Left renal pelvis (tissue), 4 donors: Measurements from ENCODE around the gene SIK2. TPM values are rescaled to one million over a fixed set of nuclear protein-coding genes. Genes with fewer than 3 reads are reported as not detected.
"Not testable (repeated sequence)": the region's sequence is repeated elsewhere in the genome, so short reads cannot be mapped to it uniquely, and the experiment has no call there.

Source experiments
- DNase-seq, 4 donors: peaks; one replicate each; pipeline ENCODE4 v3.0.0-alpha.2; 2013; ENCODE audit warnings: low read depth in 4 of 4, low spot score in 3 of 4
- polyA plus RNA-seq, 4 donors: library from polyadenylated mRNA; unstranded; fragments of 120-200 nt; gene quantifications; one replicate each; pipeline ENCODE4 v1.2.1, GENCODE V29; 2013; ENCODE audit not compliant: insufficient read length in 4 of 4

The SIK2 gene
- polyA plus RNA-seq, 4 donors: 15.6 to 25.0 (median 20.7) TPM

DNA sequence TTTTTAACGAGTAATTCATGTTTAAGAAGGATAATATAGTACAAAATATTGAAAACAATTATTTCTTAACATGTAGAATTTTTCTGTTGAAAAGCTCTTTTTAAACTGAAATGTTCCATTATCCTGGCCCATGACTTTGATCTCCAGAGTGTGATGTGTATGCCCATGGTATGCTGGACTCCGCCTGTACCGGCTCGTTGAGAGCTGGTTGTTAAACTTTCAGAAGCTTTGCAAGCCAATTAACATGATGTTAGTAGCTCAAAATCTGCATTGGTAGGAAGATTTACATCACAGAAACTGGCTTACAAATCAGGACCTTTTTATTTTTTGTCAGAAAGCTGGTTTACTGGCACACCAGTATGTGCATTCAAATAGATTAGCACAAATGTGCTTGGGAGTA lies 15.0 kb downstream of the SIK2 start:
- DNase-seq: no peak

DNA sequence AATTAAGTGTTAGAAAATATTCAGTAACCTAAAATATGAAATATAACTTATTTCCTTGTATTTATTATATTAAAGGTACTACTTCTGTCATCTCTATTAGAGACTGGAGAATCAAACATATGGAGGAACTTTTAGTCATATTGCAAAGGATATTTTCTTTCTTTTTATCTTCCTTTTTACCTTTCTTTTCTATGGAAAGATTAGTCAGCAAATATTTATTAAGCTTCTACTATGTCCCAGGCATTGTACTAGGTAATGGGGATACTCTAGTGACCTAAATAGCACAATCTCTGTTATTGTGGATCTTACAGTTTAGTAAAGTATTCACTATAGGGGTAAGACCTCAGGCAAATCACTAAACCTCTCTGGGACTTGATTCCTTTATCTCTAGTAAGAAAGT lies 18.3 kb downstream of the SIK2 start:
- no peak for DNase-seq

GRCh38 chr11:111623527-111624030 lies 21.3 kb downstream of the SIK2 start:
- DNase-seq: no peak

DNA sequence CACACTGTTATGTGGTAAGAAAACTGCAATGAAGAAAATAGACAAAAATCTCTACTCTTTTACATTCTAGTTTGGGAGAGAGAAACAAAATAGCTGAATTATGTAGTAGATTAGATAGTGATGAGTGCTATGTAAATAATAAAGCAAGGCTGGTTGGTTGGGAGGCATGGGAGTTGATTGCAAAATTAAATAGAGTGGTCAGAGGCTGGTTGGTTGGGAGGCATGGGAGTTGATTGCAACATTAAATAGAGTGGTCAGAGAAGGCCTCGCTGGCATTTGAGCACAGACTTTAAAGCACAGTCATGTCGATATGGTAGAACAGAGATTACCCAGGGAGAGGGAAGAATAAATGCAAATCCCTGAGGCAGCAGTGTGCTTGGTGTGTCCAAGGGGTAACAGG lies 22.4 kb downstream of the SIK2 start:
- no peak for DNase-seq

GRCh38 chr11:111627591-111627990 lies 25.3 kb downstream of the SIK2 start:
- DNase-seq: no peak

- no peak for DNase-seq
Measured at GRCh38 chr11:111629499-111629898, 27.2 kb downstream of the SIK2 start.

- DNase-seq: no peak
Measured at GRCh38 chr11:111631024-111631665, 28.9 kb downstream of the SIK2 start.

DNA sequence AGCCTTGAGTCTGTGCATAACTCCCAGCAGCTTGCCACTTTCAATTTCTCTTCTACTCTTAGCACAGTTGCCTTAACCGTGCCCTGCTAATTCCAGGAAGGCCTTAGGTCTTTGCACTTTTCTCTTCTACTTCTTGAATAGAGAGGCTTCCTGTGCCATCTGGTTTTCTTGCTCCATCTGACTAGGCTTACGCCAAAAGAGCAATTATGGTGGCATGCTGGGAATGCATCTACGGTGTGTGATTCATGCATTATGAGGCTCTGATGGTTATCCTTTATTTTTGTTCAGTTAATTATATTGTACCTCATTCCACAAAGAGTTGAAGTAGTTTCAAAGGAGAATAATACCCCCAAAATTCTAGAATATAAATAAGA lies 29.4 kb downstream of the SIK2 start:
- no peak for DNase-seq

DNA sequence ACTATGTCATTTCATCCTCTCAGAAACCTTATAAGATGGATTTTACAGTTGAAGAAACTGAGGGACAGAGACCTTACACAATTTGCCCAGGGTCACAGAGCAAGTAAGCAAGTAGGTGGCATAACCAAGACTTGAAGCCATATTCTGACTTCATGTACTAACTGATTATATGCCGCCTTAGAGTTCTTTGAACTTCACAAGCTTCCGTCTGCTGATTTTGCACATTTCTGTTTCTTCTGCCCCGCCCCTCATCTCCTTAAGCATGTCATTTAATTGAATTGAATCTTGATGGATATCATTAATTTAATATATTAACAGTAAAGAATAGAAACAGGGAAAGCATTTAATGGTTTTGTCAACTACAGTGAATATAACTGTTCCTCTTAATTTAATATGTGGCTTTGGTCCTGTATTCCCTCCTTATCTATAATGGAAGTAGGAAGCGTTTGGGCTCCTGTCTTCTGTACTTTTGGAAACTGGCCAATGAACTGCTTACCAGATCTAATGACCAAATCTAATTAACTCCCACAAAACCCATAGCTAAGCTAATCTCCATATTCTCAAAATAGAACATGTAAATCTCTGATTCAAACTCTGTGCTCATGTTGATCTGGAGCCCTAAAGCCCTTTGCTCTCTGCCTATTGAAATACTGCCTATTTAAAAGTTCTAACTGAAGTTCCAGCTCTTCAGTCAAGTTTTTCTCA lies 30.4 kb downstream of the SIK2 start:
- no peak for DNase-seq

GRCh38 chr11:111633248-111633647 lies 31.0 kb downstream of the SIK2 start:
- DNase-seq: no peak

GRCh38 chr11:111633756-111634362 lies 31.6 kb downstream of the SIK2 start:
- DNase-seq: no peak

DNA sequence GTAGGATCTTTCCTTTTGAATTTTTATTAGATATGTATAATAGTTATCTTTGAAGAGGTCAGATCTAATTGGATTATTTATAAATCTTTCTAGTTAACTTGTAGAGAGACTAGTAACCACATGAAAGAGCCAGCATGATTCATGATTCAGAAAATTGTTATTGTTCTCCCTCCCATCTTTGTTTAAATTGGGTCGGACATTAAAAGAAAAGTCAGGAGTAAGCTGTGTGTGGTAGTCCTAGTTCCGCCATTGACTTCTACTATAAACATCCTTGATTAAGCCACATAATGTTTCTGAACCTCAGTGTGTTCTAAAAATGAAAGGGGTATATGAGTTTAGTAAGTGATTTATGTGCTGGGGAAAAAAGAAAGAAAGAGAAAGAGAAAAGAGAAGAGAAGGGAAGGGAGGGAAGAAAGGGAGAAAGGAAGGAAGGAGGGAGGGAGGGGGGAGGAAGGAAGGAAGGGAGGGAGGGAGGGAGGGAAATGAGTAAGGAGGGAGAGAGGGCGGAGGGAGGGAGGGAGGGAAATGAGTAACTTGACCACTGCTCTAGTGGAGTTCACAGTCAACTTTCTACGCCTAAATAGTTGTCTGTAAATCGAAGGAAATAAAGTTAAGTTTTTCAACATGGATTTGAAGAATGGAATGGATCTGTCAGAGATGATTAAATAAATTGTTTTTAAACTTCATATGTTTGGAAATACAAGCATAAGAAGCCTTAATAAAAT lies 32.9 kb downstream of the SIK2 start:
- no peak for DNase-seq

DNA sequence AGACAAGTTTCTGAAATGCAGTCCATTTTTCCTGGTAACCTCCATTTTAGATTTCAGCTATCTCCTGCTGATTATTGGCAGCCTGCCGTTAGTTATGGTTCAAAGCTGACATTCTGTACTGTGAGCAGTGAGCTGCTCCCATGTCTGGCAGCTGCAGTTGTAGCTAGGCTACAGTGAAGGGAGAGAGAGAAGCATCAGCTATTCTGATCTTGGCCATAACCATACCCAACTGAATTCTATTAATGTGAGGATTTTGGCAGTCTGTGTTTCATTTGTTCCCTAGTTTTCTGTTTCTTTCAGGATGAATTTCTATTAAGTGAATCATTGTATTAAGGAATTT lies 33.4 kb downstream of the SIK2 start:
- DNase-seq: no peak

DNA sequence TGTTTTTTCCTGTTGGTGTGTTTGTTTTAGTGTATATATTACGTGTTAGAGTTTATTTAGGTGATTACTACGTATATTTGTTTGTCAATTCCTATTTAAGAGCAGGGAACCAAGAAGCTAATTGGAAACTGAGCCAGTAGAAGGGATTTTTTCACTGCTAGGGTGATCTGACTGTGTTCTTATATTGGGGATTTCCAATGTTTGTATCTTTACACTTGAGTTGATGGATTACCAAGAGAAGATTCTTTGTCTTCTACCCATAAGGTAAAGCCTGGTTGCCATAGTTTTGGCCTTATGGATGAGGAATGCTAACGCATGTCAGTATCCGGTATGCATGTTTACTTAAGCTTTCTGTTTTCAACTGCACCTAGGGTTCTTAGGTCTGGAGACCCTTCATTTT lies 35.6 kb downstream of the SIK2 start:
- DNase-seq: no peak

GRCh38 chr11:111639226-111639925 lies 37.1 kb downstream of the SIK2 start:
- DNase-seq: no peak

DNA sequence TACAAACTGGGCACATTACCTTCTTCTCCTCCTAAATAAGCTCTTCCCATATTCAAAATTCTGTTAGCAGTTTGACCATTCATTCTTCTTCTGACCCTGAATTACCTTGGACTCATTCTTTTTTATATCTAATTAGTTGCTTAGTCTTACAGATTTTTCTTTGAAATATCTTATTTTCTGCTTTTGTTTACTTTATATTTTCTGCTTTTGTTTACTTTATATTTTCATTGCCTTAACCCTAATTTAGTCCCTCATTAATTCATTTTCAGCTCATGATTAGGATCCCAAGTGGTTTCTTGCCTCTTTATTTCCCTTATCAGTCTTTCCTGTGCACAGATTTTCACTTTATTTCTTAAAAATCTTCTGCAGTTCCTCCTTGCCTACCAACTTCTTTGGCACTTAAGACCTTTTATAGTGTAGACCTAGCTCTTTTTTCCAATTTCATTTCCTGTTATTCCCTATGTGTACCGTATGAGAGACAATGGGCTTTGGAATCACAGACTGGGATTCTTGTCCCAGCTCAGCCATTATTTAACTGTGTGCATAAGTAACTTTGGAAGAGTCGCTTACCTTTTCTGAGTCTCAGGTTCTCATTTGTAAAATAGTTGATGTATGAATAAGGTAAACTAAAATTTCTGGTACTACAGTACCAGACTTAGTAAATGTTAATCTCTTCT lies 39.2 kb downstream of the SIK2 start:
- DNase-seq: no peak

GRCh38 chr11:111642542-111642941 lies 40.3 kb downstream of the SIK2 start:
- no peak for DNase-seq

GRCh38 chr11:111644922-111645321 lies 42.7 kb downstream of the SIK2 start:
- DNase-seq: no peak

GRCh38 chr11:111645657-111646316 lies 43.5 kb downstream of the SIK2 start:
- no peak for DNase-seq

- DNase-seq: not testable (repeated sequence)
Measured at GRCh38 chr11:111651336-111651735, 49.1 kb downstream of the SIK2 start.
